Measurements from ENCODE around the gene CEACAM5. TPM values are rescaled to one million over a fixed set of nuclear protein-coding genes. Genes with fewer than 3 reads are reported as not detected.

The CEACAM5 gene
- not detected in 2 replicates for total RNA-seq

GRCh38 chr19:41708481-41708880 is at the start of gene CEACAM5:
CEACAM5 (plus strand) TSS chr19:41708626; CDS start chr19:41708732, 106 bp downstream.

GRCh38 chr19:41688098-41688497 is 20.3 kb upstream of the CEACAM5 start, which contains the start of gene CEACAM7:
CEACAM7 (minus strand) TSS chr19:41688270; CDS start chr19:41688165, 105 bp downstream.

GRCh38 chr19:41755328-41755913 is 47.0 kb downstream of the CEACAM5 start, which contains the start of gene CEACAM6:
CEACAM6 (plus strand) TSS chr19:41755530; CDS start chr19:41755639, 109 bp downstream.

Other genes with a start within 250 kb of the CEACAM5 start
- not detected in 2 replicates for gene CEACAM21, start 132.5 kb upstream of the CEACAM5 start, total RNA-seq
- gene CEACAM4, start 81.6 kb upstream of the CEACAM5 start, total RNA-seq, result not detected in 2 replicates
- gene CEACAM7, start 20.4 kb upstream of the CEACAM5 start, total RNA-seq, result not detected in 2 replicates
- gene CEACAM6, start 46.9 kb downstream of the CEACAM5 start, total RNA-seq, result not detected in 2 replicates
- gene CEACAM3, start 88.0 kb downstream of the CEACAM5 start, total RNA-seq, result not detected in 2 replicates
- gene LYPD4, start 136.1 kb downstream of the CEACAM5 start, total RNA-seq, result not detected in 2 replicates
- gene DMRTC2, start 136.4 kb downstream of the CEACAM5 start, total RNA-seq, result not detected in 2 replicates
- gene RPS19, start 151.6 kb downstream of the CEACAM5 start, total RNA-seq, result 612 and 811 TPM in 2 replicates
- gene CD79A, start 168.7 kb downstream of the CEACAM5 start, total RNA-seq, result 0.07 and 0.20 TPM in 2 replicates
- gene ARHGEF1, start 174.6 kb downstream of the CEACAM5 start, total RNA-seq, result 33.4 and 39.2 TPM in 2 replicates
- 0.07 and 0.10 TPM in 2 replicates for gene ERFL, start 219.8 kb downstream of the CEACAM5 start, total RNA-seq

Data from smooth muscle cell of the pulmonary artery (primary cell).